HG03095 (cell line): ENCODE data around the gene SCAPER.
"Not testable (repeated sequence)": the region's sequence is repeated elsewhere in the genome, so short reads cannot be mapped to it uniquely, and the experiment has no call there.

ENCODE experiments used
- ATAC-seq: cut with Tn5 transposase; IDR thresholded peaks from one replicate; pipeline ENCODE4 v1.9.1; 2021; ENCODE audit warnings: moderate library complexity; ENCODE audit not compliant: unreplicated experiment

Gene SCAPER

GRCh38 chr15:76297951-76298350, 607.2 kb downstream of the SCAPER start:
- ATAC-seq = not testable (repeated sequence)
